MCF 10A (cell line): Measurements from ENCODE around the gene SHANK3. TPM values are rescaled to one million over a fixed set of nuclear protein-coding genes. Genes with fewer than 3 reads are reported as not detected.

Experiments
- BruUV-seq: library from RNA; stranded (reverse); fragments of 400-500 nt; replicated peaks from 2 replicates; lab custom pipeline; 2021; lab: Mats Ljungman, UMichigan
- CTCF ChIA-PET: fragments of 300-600 bp; sonication (Branson Sonifier 250); formaldehyde crosslinking; extraction: SDS; loops from one replicate; lab custom pipeline; 2021; ENCODE audit warnings: antibody characterized with exemption, inconsistent platforms; lab: Yijun Ruan, JAX
- POLR2A ChIA-PET: fragments of 300-600, 350-650 bp; sonication (Branson Sonifier 250); formaldehyde crosslinking; extraction: SDS; loops from one replicate; lab custom pipeline; 2020; ENCODE audit warnings: antibody characterized with exemption, inconsistent platforms; lab: Yijun Ruan, JAX
- DNase-seq: peaks from one replicate; pipeline ENCODE4 v3.0.0-alpha.2; 2018; ENCODE audit not compliant: unreplicated experiment
- H3K27ac Mint-ChIP-seq: one replicate; pipeline ENCODE4 v1.8.0; 2022; ENCODE audit warnings: mild to moderate bottlenecking, low read depth, mixed read lengths; ENCODE audit not compliant: unreplicated experiment
- H3K27me3 Mint-ChIP-seq: one replicate; pipeline ENCODE4 v1.8.0; 2022; ENCODE audit warnings: mixed read lengths; ENCODE audit not compliant: insufficient read depth, unreplicated experiment
- H3K36me3 Mint-ChIP-seq: one replicate; pipeline ENCODE4 v1.8.0; 2022; ENCODE audit warnings: mild to moderate bottlenecking, moderate library complexity, mixed read lengths; ENCODE audit not compliant: insufficient read depth, unreplicated experiment
- H3K4me1 Mint-ChIP-seq: one replicate; pipeline ENCODE4 v1.8.0; 2022; ENCODE audit warnings: mixed read lengths; ENCODE audit not compliant: insufficient read depth, unreplicated experiment
- H3K4me3 Mint-ChIP-seq: one replicate; pipeline ENCODE4 v1.8.0; 2022; ENCODE audit warnings: mild to moderate bottlenecking, moderate library complexity, mixed read lengths; ENCODE audit not compliant: unreplicated experiment
- H3K9me3 Mint-ChIP-seq: one replicate; pipeline ENCODE4 v1.8.0; 2022; ENCODE audit warnings: mixed read lengths; ENCODE audit not compliant: unreplicated experiment
- CTCF ChIP-seq: fragments of 200-600 bp; IDR thresholded peaks from one replicate; pipeline ENCODE4 v1.8.0; 2022; ENCODE audit warnings: antibody characterized with exemption, mild to moderate bottlenecking; ENCODE audit not compliant: unreplicated experiment
- intact Hi-C: fragments of 100-400 bp; cut with micrococcal nuclease; formaldehyde crosslinking; loops from 2 replicates; pipeline ENCODE4 v1.14.1; 2022
- total RNA-seq: library from RNA; stranded (reverse); gene quantifications from 2 replicates; pipeline ENCODE4 v1.2.3, GENCODE V29; 2022

The SHANK3 gene
- total RNA-seq, 1 experiment from 2014 or later = 1.2 TPM

DNA sequence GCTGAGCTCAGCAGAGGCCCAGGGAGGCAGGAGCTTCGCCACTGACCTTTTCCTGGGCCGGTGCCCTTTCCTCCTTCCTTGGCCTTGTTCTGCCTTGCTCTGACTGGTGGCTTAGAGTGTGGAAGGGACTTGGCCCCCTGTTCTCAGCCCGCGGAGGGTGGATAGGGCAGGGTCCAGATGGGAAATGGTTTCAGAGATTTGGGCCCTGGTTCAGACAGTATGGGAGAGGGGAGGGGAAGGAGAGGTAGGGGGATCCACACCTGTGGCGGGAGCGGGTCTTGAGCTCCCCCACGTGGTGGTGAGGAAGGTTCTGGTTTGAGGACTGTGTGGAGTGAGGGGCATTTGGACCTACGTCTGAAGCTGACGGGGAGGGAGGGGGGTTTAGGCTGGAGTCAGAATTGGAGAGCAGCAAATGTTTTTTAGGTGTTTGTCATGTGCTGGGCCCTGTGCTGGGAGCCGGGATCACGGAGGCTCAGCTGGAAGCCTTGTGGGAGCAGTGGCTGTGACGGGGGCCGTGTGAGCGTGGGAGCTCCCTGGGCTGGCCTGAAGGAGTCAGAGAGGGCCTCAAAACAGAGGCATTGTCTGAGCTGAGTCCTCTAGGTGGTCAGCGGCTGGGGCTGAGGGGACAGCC, 27.2 kb downstream of the SHANK3 start:
- H3K9me3 Mint-ChIP-seq = no peaks in the 10 kb centered on the region
- no peak overlapping the region for H3K4me3 Mint-ChIP-seq
- TF ChIP-seq CTCF = no peak
- H3K27me3 Mint-ChIP-seq = no peaks in the 10 kb centered on the region
- no peak for DNase-seq
- BruUV-seq = no TSS peak
- intact Hi-C loops = no loop called here
- ChIA-PET POLR2A (no interaction called here), CTCF (interaction anchor here (0.6 to 2.0 kb wide), 3 partner anchors 8 to 250 kb away, joined by 3 to 8 read pairs (median 4); no protein-coding TSS in a partner anchor)
- H3K4me1 Mint-ChIP-seq = no peaks in the 10 kb centered on the region
- no peak overlapping the region for H3K27ac Mint-ChIP-seq
- no peaks in the 10 kb centered on the region for H3K36me3 Mint-ChIP-seq

DNA sequence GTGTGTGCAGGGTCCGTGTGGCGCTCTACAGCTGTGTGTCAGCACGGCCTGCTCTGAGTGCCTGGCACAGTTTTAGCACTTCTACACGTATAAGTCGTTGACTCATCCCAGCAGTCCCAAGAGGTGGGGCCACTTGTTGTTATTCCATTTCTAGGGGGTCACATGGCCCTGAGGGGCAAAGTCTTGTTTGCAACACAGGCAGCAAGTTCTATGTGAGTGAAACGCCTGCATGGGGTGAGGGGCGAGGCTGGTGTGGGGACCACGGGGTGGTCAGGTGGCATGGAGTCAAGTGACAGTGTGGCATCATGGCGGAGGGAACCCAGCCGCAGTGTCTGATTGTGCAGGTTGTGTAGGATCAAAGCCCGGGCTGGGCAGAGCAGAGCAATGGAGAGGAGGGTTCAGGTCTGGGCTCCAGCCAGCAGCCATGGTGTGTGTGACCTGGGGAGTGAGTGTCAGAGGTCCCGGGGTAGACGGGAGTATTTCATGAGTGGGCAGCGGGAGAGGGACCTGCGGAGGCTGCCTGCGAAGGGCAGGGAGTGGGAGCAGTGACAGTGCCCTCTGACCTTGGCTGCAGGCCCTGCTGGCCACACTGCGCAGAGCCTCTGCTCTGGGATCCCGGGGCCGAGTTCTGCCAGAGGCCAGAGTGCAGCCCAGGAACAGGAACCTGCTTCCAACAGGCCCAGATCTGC, 27.9 kb downstream of the SHANK3 start:
- POLR2A ChIA-PET = no interaction called here
- intact Hi-C loops = no loop called here
- Mint-ChIP-seq H3K27me3 (no peaks in the 10 kb centered on the region), H3K9me3 (no peaks in the 10 kb centered on the region), H3K27ac (no peak overlapping the region), H3K4me1 (no peaks in the 10 kb centered on the region), H3K36me3 (no peaks in the 10 kb centered on the region), H3K4me3 (no peak overlapping the region)
- CTCF ChIA-PET = interaction anchor here (0.6 to 1.1 kb wide), 3 partner anchors 9 to 251 kb away, joined by 3 to 8 read pairs (median 4); no protein-coding TSS in a partner anchor
- no peak for TF ChIP-seq CTCF
- no TSS peak for BruUV-seq
- no peak for DNase-seq

DNA sequence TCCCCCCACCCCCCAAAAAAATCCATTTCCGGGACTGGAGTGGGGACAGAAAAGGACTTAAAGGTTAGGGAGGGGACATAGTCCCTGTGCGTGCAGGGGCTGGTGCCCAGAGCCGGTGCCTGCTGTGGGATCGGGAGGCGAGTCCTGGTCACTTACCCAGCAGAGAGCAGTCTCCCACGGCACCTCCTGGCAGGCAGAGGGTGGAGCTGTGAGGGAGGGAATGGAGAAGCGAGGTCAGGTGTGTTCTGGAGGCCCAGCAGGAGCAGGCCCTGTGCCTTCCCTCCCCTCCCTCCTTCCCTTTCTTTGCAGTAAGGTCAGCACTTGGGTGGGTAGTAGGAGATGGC, 28.4 kb downstream of the SHANK3 start:
- Mint-ChIP-seq H3K27ac (no peak overlapping the region), H3K9me3 (no peaks in the 10 kb centered on the region), H3K4me1 (no peaks in the 10 kb centered on the region), H3K36me3 (no peaks in the 10 kb centered on the region), H3K27me3 (no peaks in the 10 kb centered on the region), H3K4me3 (no peak overlapping the region)
- TF ChIP-seq CTCF = no peak
- ChIA-PET POLR2A (no interaction called here), CTCF (interaction anchor here (1.0 kb wide), 1 partner anchor 10 kb away, joined by 4 read pairs; no protein-coding TSS in a partner anchor)
- intact Hi-C loops = no loop called here
- DNase-seq = no peak
- no TSS peak for BruUV-seq

GRCh38 chr22:50701428-50702154, 29.0 kb downstream of the SHANK3 start:
- Mint-ChIP-seq H3K4me1 (no peaks in the 10 kb centered on the region), H3K9me3 (no peaks in the 10 kb centered on the region), H3K4me3 (no peak overlapping the region), H3K36me3 (no peaks in the 10 kb centered on the region), H3K27me3 (no peaks in the 10 kb centered on the region), H3K27ac (no peak overlapping the region)
- no peak for DNase-seq
- ChIA-PET CTCF (interaction anchor here (1.0 kb wide), 1 partner anchor 10 kb away, joined by 4 read pairs; no protein-coding TSS in a partner anchor), POLR2A (no interaction called here)
- no peak for TF ChIP-seq CTCF
- intact Hi-C loops = no loop called here
- no TSS peak for BruUV-seq
